Measurements from ENCODE around the gene BBS12. TPM values are rescaled to one million over a fixed set of nuclear protein-coding genes. Genes with fewer than 3 reads are reported as not detected.

Gene BBS12
- polyA plus RNA-seq, 1 of the 3 experiments (the other 2 are of a cell fraction), result 1.5 TPM

DNA sequence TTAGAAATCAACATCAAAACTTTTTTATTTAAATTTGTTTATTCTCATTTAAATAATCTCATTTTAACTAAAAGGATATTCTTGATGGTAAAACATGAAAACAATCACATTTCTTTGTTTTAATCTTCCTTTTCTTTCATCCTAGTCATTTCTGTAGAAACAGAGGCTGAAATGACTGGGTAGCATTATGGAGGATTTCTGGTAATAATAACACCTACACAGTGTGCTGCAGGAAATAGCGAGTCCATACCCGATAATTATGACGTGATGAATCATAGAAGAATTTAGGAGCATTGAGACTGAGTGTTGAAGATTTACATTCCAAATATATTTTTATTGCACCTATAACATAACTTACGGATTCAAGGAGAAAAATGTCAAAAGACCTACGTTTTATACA, 31.4 kb upstream of the BBS12 start:
- Histone ChIP-seq H3K27ac (ENCODE audit: low read depth in 2 of 2, low read length in 1 of 2) (no peak overlapping the region), H3K27me3 (ENCODE audit: insufficient read depth) (no peaks in the 10 kb centered on the region), H2AFZ (ENCODE audit: low read depth) (0 out of 2 replicates have a peak overlapping the region, but pooled peaks have one; percentile 54), H4K20me1 (ENCODE audit: insufficient read depth) (no peaks in the 10 kb centered on the region), H3K9me2 (no peaks in the 10 kb centered on the region), H3K36me3 (replicated peaks in 1 of 2; ENCODE audit: control insufficient read depth in 1 of 2, insufficient read depth in 2 of 2, low read length in 1 of 2) (no peaks in the 10 kb centered on the region), H3K4me3 (ENCODE audit: low read depth in 2 of 2, low read length in 1 of 2) (no peak overlapping the region), H3K9me3 (no peaks in the 10 kb centered on the region), H3K4me1 (ENCODE audit: control insufficient read depth in 1 of 2, insufficient read depth in 2 of 2, low read depth in 1 of 2, low read length in 1 of 2) (peaks cover 5 to 6% of the 10 kb centered on the region in 2 experiments; a peak in 1 of 4 replicates), H3K4me2 (no peak overlapping the region), H3K9ac (no peak overlapping the region), H3F3A (replicated peaks; ENCODE audit: insufficient read depth) (no peaks in the 10 kb centered on the region), H3K79me2 (ENCODE audit: insufficient read depth) (no peaks in the 10 kb centered on the region)
- CTCF ChIA-PET, result interaction anchor here (1.1 to 1.3 kb wide), 3 partner anchors 16 to 221 kb away, joined by 3 to 4 read pairs (median 3); partner anchors contain the start of gene NUDT6
- DNase-seq, result no peak
- WGBS (ENCODE audit: low lambda C conversion rate), result 89% methylated on average over 5 of the region's 5 CpGs
- no peak for TF ChIP-seq YY1 (IDR thresholded peaks at IDR 0.05; ENCODE audit: low read depth)
- no peak for TF ChIP-seq IRF3 (IDR thresholded peaks at IDR 0.05; ENCODE audit: low read depth, low read length)
- TF ChIP-seq RFX5 (IDR thresholded peaks at IDR 0.05; ENCODE audit: low read length), result no peak
- TF ChIP-seq GATA2 (CRISPR knock-in tag; IDR thresholded peaks at IDR 0.05), result no peak
- TF ChIP-seq FOSL2 (IDR thresholded peaks at IDR 0.05; ENCODE audit: borderline replicate concordance, low read depth), result no peak
- TF ChIP-seq NFIC (IDR thresholded peaks at IDR 0.05; ENCODE audit: borderline replicate concordance), result no peak
- TF ChIP-seq, protein P1, sequence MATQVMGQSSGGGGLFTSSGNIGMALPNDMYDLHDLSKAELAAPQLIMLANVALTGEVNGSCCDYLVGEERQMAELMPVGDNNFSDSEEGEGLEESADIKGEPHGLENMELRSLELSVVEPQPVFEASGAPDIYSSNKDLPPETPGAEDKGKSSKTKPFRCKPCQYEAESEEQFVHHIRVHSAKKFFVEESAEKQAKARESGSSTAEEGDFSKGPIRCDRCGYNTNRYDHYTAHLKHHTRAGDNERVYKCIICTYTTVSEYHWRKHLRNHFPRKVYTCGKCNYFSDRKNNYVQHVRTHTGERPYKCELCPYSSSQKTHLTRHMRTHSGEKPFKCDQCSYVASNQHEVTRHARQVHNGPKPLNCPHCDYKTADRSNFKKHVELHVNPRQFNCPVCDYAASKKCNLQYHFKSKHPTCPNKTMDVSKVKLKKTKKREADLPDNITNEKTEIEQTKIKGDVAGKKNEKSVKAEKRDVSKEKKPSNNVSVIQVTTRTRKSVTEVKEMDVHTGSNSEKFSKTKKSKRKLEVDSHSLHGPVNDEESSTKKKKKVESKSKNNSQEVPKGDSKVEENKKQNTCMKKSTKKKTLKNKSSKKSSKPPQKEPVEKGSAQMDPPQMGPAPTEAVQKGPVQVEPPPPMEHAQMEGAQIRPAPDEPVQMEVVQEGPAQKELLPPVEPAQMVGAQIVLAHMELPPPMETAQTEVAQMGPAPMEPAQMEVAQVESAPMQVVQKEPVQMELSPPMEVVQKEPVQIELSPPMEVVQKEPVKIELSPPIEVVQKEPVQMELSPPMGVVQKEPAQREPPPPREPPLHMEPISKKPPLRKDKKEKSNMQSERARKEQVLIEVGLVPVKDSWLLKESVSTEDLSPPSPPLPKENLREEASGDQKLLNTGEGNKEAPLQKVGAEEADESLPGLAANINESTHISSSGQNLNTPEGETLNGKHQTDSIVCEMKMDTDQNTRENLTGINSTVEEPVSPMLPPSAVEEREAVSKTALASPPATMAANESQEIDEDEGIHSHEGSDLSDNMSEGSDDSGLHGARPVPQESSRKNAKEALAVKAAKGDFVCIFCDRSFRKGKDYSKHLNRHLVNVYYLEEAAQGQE (IDR thresholded peaks at IDR 0.05; ENCODE audit: low read depth, low read length), result no peak
- TF ChIP-seq RCOR1 (IDR thresholded peaks at IDR 0.05; ENCODE audit: low read length), result no peak
- TF ChIP-seq RAD21 (IDR thresholded peaks at IDR 0.05; ENCODE audit: low read length), result no peak
- no peak for TF ChIP-seq NRF1 (IDR thresholded peaks at IDR 0.05; ENCODE audit: low read depth, low read length)
- no peak for TF ChIP-seq JUND (IDR thresholded peaks at IDR 0.05)
- POLR2A ChIA-PET, result no interaction called here

DNA sequence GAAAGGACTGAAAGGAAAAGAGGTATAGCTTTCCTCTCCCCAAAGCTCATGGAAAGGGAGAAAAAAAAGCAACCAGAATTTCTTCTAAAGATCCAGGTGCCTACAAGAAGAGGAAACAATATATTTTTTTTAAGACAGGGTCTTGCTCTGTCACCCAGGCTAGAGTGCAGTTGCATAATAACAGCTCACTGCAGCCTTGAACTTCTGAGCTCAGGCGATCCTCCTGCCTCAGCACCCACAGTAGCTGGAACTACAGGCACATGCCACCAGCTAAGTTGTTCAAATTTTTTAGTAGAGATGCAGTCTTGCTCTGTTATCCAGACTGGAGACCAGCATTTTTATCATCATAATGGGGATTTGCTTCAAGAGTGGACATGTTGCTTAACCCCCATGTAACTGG, 30.5 kb upstream of the BBS12 start:
- Histone ChIP-seq H3K9me3 (no peaks in the 10 kb centered on the region), H3K27me3 (ENCODE audit: insufficient read depth) (no peaks in the 10 kb centered on the region), H3K4me3 (ENCODE audit: low read depth in 2 of 2, low read length in 1 of 2) (no peak overlapping the region), H3K36me3 (replicated peaks in 1 of 2; ENCODE audit: control insufficient read depth in 1 of 2, insufficient read depth in 2 of 2, low read length in 1 of 2) (no peaks in the 10 kb centered on the region), H3K4me1 (ENCODE audit: control insufficient read depth in 1 of 2, insufficient read depth in 2 of 2, low read depth in 1 of 2, low read length in 1 of 2) (peaks cover 5 to 6% of the 10 kb centered on the region in 2 experiments; a peak in 1 of 4 replicates), H3K9ac (no peak overlapping the region), H2AFZ (ENCODE audit: low read depth) (no peak overlapping the region), H3K79me2 (ENCODE audit: insufficient read depth) (no peaks in the 10 kb centered on the region), H3K9me2 (no peaks in the 10 kb centered on the region), H3K4me2 (no peak overlapping the region), H4K20me1 (ENCODE audit: insufficient read depth) (no peaks in the 10 kb centered on the region), H3K27ac (ENCODE audit: low read depth in 2 of 2, low read length in 1 of 2) (no peak overlapping the region), H3F3A (replicated peaks; ENCODE audit: insufficient read depth) (no peaks in the 10 kb centered on the region)
- TF ChIP-seq RAD21 (IDR thresholded peaks at IDR 0.05; ENCODE audit: low read length), result no peak
- no peak for TF ChIP-seq TAF1 (IDR thresholded peaks at IDR 0.05; ENCODE audit: borderline replicate concordance, low read depth, low read length)
- TF ChIP-seq NFIC (IDR thresholded peaks at IDR 0.05; ENCODE audit: borderline replicate concordance), result no peak
- TF ChIP-seq YY1 (IDR thresholded peaks at IDR 0.05; ENCODE audit: low read depth), result no peak
- TF ChIP-seq, protein P2, sequence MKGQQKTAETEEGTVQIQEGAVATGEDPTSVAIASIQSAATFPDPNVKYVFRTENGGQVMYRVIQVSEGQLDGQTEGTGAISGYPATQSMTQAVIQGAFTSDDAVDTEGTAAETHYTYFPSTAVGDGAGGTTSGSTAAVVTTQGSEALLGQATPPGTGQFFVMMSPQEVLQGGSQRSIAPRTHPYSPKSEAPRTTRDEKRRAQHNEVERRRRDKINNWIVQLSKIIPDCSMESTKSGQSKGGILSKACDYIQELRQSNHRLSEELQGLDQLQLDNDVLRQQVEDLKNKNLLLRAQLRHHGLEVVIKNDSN (IDR thresholded peaks at IDR 0.05; ENCODE audit: borderline replicate concordance, low read depth), result no peak
- no peak for DNase-seq
- POLR2A ChIA-PET, result interaction anchor here (0.6 kb wide), 1 partner anchor 32 kb away, joined by 4 read pairs; no protein-coding TSS in a partner anchor
- WGBS (ENCODE audit: low lambda C conversion rate), result 64% methylated on average over 1 of the region's 1 CpG
- CTCF ChIA-PET, result no interaction called here
